Measurements from ENCODE around the gene TDP2.
A peak's percentile ranks its signal among the peaks of the same experiment; 100 is the strongest.
"Not testable (repeated sequence)": the region's sequence is repeated elsewhere in the genome, so short reads cannot be mapped to it uniquely, and the experiment has no call there.

Gene TDP2

GRCh38 chr6:24678792-24679352 is 12.2 kb upstream of the TDP2 start:
- DNase-seq: not testable (repeated sequence)

- no peak for DNase-seq
These were observed 6.9 kb upstream of the TDP2 start for GRCh38 chr6:24673625-24674024.

GRCh38 chr6:24672620-24673182 is 6.0 kb upstream of the TDP2 start:
- DNase-seq: no peak

DNA sequence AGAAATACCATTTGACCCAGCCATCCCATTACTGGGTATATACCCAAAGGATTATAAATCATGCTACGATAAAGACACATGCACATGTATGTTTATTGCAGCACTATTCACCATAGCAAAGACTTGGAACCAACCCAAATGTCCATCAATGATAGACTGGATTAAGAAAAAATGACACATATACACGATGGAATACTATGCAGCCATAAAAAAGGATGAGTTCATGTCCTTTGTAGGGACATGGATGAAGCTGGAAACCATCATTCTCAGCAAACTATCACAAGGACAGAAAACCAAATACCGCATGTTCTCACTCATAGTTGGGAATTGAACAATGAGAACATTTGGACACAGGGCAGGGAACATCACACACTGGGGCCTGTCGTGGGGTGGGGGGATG is 4.4 kb upstream of the TDP2 start:
- DNase-seq: not testable (repeated sequence)

DNA sequence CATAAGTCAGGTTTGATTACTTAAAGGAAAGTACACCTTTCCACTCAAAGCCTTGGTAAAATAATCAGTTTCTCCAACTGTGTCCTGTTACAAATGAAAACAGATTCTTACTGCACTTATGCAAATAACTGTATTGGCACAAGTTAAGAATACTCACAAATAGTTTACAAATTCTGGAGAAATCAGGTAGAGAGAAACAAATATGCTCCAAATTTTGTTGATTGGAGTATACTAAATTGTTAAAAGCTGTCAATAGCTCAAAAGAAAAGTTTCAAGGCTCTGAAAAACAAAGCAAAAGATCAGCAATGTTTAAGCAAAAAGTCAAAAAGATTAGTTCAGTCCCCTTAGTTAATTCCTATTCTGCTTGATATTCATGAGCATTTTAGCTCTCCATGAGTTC is 3.8 kb upstream of the TDP2 start:
- not testable (repeated sequence) for DNase-seq

DNA sequence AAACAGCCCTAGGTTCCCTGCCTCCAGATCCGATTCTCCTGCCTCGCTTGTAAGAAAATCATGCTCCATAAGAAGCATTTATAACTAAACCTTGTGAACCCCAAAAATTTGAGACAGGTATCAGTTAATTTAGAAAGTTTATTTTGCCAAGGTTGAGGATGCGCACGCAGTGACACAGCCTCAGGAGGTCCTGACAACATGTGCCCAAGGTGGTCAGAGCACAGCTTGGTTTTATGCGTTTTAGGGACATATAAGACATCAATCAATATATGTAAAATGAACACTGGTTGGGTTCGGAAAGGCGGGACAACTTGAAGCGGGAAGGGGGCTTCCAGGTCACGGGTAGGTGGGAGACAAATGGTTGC is 2.3 kb upstream of the TDP2 start:
- no peak for DNase-seq

DNA sequence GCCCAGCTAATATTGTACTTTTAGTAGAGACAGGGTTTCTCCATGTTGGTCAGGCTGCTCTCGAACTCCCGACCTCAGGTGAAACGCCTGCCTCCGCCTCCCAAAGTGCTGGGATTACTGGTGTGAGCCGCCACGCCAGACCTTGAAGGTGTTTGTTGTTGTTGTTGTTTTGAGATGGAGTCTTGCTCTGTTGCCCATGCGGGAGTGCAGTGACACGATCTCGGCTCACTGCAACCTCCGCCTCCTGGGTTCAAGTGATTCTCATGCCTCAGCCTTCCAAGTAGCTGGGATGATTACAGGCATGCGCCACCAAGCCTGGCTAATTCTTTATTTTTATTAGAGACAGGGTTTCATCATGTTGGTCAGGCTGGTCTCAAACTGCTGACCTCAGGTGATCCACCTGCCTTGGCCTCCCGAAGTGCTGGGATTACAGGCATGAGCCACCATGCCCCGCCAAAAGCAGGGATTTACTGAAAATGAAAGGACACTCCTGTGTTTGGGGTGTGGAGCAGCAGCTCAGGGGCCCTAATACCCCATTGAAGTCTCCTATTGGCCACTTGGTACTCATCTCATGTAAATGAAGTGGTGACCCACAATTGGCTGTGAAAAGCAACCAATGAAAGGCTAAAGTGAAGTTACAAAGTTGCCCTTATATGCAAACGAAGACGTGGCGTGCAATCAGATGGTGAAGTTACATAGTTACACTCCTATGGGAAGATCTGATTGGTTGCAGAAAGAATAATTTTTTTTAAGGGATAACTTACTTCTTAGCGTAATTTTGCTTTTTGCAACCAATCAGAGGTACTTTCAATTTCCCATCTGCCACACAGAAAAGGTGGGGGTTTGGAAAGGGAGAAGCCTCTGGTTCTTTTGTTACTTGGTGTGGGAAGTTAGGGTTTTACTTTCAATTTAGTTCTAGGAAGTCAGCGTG is 1.6 kb upstream of the TDP2 start:
- not testable (repeated sequence) for DNase-seq

DNA sequence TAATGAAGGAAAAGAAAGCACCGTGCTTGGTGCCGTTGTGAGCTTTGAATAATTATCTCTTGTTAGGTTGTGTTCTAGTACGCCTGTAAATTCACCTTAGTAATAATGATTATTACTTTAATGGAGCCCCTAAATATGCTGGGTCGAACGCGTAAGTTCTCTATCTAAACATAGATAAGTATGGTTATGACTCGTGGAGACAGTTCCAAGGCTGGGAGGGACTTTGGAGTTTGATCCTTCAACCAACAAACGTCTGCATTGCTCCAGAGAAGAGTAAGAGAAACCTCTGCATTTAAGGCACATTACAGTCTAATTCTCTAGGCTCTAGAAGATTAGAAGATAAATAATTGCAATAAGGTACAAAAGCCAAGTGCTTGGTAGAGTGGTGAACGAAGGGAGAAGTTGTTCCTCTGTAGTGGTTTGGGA is 692 bp upstream of the TDP2 start:
- DNase-seq: no peak

DNA sequence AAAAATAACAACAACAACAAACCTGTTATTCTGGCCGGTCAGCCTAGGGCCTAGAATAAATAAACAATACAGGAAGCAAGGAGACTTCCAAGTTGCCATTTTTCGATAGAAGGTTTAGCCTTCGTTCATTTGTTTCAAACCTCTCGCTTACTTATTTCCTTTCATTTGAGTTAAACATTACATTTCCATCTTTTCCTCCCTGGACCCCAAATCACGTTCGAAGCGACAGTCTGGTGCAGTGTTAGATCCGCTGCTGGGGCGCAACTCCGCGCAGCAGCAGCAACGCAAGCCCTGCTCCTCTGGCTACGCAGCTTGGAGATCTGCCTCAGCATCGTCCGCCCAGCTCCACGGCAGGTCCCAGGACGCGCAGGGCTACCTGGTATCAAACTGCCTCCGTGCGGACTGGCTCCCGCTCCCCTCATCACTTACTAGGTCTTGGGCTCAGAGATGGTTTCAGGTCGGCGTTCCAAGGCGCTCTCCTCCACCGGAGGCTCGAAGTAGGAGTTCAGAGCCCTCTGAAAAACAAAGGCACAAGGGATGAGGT is 530 bp downstream of the TDP2 start:
- DNase-seq: peak; percentile 54

- DNase-seq: no peak
These were observed 2.4 kb downstream of the TDP2 start for GRCh38 chr6:24664046-24664987.

- DNase-seq: no peak
These were observed 3.5 kb downstream of the TDP2 start for GRCh38 chr6:24663189-24663588.

- DNase-seq: no peak
These were observed 4.5 kb downstream of the TDP2 start for GRCh38 chr6:24662236-24662635.

DNA sequence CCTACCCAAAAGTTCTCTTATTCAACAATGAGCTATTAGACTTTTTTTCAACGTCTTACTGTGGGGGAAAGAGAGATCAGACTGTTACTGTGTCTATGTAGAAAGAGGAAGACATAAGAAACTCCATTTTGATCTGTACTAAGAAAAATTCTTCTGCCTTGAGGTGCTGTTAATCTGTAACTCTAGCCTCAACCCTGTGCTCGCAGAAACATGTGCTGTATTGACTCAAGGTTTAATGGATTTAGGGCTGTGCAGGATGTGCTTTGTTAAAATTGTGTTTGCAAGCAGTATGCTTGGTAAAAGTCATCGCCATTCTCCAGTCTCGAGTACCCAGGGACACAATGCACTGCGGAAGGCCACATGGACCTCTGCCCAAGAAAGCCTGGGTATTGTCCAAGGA is 4.9 kb downstream of the TDP2 start:
- not testable (repeated sequence) for DNase-seq

- no peak for DNase-seq
These were observed 6.6 kb downstream of the TDP2 start for GRCh38 chr6:24660105-24660504.

DNA sequence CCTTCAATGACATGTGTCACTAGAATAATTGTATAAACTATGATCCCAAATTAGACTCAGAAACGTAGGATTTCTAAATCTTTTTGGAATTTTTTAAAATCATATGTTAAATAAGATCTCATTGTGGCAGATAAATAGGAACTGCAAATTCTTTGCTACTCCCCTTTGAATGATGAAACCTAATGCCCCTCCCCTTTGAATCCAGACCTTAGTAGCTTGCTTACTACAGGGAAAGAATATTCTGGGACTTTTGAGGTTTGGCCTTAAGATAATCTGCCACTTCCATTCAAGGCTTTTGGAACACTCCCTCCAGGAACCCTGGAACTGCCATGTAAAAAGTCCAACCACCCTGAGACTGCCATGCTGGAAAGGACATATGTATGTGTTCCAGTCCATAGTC is 7.1 kb downstream of the TDP2 start:
- no peak for DNase-seq

DNA sequence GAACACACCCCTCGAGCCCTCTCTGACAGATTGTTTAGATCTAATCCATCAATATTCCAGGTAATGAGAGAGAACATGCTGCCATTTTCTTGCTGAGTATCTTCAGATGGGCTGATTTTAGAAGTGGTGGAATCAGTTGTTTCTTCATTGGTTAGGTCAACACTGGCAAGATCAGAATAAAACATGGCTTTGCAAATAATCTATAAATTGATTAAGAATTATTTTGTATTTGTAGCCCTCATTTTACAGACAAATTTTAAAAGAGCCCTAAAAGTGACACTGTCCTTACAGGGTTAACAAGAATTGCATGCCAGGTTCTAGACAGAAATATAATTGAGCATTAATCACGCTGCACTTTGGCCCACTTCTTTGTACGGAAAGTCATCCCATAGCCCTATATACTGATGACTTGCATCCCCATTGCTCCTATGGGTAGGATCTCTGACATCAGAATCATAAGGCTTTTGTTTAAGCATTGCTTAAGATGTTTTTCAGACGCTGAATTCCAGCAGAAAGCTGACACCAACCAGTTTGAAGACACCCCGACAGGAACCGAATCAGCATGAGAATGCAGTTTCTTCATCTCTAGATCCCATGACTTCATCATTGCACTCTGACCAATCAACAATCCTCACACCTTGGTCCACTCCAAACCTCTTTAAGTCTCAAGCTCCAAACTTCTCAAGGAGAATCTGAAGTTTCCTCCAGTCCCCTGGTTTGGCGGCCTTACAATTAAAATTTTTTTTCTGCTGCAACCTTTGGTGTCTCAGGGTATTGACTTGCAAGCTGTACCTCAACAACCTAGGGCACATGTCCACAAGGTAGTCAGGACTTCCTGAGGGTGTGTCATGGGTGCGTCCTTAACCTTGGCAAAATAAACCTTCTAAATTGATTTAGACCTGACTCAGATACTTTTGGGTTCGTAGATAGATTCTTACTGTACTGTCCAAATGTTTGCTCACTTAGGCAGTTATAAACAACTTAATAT is 7.8 kb downstream of the TDP2 start:
- DNase-seq: no peak

GRCh38 chr6:24655215-24655614 is 11.5 kb downstream of the TDP2 start:
- no peak for DNase-seq

DNA sequence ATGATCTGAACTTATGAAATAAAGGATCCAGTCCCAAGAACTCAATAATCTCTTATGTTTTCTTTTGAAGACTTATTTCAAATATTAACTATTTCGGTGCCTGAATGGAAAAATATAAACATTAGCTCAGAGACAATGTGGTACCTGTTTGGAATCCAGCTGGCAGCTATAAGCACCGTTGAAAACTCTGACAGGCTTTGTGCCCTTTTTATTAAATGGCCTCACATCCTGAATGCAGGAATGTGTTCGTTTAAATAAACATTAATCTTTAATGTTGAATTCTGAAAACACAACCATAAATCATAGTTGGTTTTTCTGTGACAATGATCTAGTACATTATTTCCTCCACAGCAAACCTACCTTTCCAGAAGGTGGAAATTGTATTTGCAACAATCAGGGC is 16.3 kb downstream of the TDP2 start:
- no peak for DNase-seq

GRCh38 chr6:24649691-24650090 is 17.0 kb downstream of the TDP2 start:
- DNase-seq: no peak

GRCh38 chr6:24648276-24648675 is 18.4 kb downstream of the TDP2 start:
- no peak for DNase-seq

DNA sequence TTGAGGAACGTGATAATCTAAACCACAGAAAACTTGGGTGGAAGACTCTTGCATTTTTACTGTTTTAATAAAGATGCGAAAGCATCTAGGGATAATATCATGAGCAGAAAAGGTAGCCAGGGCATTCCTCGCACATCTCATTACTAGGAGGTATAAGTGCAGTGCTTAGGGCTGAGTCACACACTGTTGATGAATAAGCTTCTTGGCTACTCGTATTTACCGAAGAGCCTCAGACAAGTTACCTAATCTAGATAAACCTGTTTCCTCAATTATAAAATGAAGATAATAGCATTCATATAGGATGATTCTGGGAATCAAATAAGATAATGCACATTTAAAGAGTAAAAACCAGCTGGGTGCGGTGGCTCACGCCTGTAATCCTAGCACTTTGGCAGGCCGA is 19.9 kb downstream of the TDP2 start:
- no peak for DNase-seq

GRCh38 chr6:24644377-24644776 is 22.3 kb downstream of the TDP2 start:
- DNase-seq: no peak

All from NCI-H1105 (cell line).